ENCODE measurements around the gene ATP10B.

GRCh38 chr5:160635663-160636062, 216.3 kb downstream of the ATP10B start:
- TF ChIP-seq, protein P1, sequence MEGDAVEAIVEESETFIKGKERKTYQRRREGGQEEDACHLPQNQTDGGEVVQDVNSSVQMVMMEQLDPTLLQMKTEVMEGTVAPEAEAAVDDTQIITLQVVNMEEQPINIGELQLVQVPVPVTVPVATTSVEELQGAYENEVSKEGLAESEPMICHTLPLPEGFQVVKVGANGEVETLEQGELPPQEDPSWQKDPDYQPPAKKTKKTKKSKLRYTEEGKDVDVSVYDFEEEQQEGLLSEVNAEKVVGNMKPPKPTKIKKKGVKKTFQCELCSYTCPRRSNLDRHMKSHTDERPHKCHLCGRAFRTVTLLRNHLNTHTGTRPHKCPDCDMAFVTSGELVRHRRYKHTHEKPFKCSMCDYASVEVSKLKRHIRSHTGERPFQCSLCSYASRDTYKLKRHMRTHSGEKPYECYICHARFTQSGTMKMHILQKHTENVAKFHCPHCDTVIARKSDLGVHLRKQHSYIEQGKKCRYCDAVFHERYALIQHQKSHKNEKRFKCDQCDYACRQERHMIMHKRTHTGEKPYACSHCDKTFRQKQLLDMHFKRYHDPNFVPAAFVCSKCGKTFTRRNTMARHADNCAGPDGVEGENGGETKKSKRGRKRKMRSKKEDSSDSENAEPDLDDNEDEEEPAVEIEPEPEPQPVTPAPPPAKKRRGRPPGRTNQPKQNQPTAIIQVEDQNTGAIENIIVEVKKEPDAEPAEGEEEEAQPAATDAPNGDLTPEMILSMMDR (IDR thresholded peaks at IDR 0.05; ENCODE audit: insufficient read depth, low read length, poor library complexity, severe bottlenecking), result no peak
- no peak for TF ChIP-seq EZH2phosphoT487 (conservative IDR thresholded peaks at IDR 0.05; ENCODE audit: low read length)
